Measurements from ENCODE around the gene KCNC3. TPM values are rescaled to one million over a fixed set of nuclear protein-coding genes. Genes with fewer than 3 reads are reported as not detected.
A peak's percentile ranks its signal among the peaks of the same experiment; 100 is the strongest.
"Not testable (repeated sequence)": the region's sequence is repeated elsewhere in the genome, so short reads cannot be mapped to it uniquely, and the experiment has no call there.

Gene KCNC3
- total and polyA plus RNA-seq, 7 experiments from 2014 or later: 1.9 to 11.1 (median 2.4) TPM; not detected in 2

DNA sequence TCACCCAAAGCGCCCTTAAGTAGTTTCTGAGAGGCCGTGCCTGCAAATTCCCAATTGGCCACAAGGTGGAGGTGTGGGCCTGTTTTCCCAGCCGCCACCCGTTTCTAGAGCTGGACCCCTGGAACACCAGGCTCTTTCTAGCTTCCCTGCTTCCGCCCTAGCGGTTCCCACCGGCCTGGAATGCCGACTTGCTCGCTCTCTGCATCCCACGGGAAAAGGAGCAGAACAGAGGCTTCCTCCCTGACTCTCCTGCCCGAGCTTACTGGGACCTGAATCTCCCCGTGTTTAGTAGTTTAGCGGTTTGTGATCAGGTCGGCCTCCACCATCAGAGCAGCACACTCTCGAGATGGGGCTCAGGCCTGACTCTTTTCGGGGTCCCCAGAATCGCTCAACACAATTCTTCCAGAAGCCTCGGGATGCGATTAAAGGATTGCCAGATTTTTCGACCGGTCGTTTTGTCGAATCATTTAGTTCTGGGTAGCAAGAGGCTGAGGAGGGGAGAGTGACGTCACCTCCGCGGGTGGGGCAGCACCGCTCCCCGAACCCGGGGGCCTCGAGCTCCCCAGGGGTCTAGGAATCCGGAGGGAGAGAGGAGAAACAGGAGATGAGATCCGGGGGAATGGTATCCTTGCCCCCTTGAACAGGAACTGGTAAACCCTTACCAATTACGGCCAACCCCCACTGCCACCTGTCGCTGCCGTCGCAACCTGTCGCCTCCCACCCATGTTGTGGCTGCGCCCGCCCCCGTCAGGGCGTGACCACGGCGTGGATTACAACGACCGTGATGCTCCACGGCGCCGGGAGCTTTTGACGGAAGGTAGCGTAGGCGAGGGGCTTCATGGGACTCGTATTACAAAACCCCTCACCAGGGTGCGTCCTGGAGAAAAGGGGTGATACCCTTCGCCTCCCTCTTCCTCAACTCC, 28.3 kb upstream of the KCNC3 start:
- DNase-seq: peak; percentile 71 to 91 (median 85)
- Histone ChIP-seq H3K27ac (ENCODE audit: low read depth, low read length) (peak overlapping the region; percentile 90), H3K4me1 (ENCODE audit: control insufficient read depth in 2 of 2, insufficient read depth in 2 of 2, low read length in 2 of 2) (peaks cover 0 to 16% of the 10 kb centered on the region in 2 donors), H3K4me3 (ENCODE audit: low read length) (peak overlapping the region; percentile 78), H3K36me3 (ENCODE audit: control insufficient read depth in 2 of 3, insufficient read depth in 3 of 3, low read length in 3 of 3) (no peaks in the 10 kb centered on the region), H3K27me3 (ENCODE audit: control insufficient read depth in 2 of 2, insufficient read depth in 2 of 2, low read length in 2 of 2) (no peaks in the 10 kb centered on the region), H3K9me3 (ENCODE audit: control insufficient read depth in 2 of 3, low read length in 3 of 3) (no peaks in the 10 kb centered on the region)
- Mint-ChIP-seq H3K27ac (peak overlapping the region; percentile 83 to 99 (median 96)), H3K27me3 (no peaks in the 10 kb centered on the region), H3K9me3 (peaks cover 0 to 4% (median 0%) of the 10 kb centered on the region in 11 donors), H3K4me1 (peaks cover 15 to 48% (median 42%) of the 10 kb centered on the region in 7 donors), H3K4me3 (peak overlapping the region; percentile 88 to 95 (median 92)), H3K36me3 (peaks cover 0 to 8% (median 0%) of the 10 kb centered on the region in 5 donors)
- ChIA-PET CTCF (interaction anchor here (0.6 to 2.3 kb wide), 23 partner anchors 9 to 565 kb away, joined by 3 to 13 read pairs (median 4); partner anchors contain the start of gene JOSD2), POLR2A (interaction anchor here (0.6 to 3.2 kb wide), 17 partner anchors 10 to 448 kb away, joined by 3 to 19 read pairs (median 3); partner anchors contain the start of genes JOSD2, KCNC3, NR1H2 and POLD1)
- peak; percentile 89 for ATAC-seq
- intact Hi-C loops (cut with micrococcal nuclease): loop anchor here (1.0 kb wide), 15 partner anchors 11 to 751 kb away; partner anchors contain the start of genes EMC10 (in 2 of the 2), GARIN5A (in 2 of the 2), JOSD2 (in 2 of the 2) and NR1H2 (in 2 of the 2)

DNA sequence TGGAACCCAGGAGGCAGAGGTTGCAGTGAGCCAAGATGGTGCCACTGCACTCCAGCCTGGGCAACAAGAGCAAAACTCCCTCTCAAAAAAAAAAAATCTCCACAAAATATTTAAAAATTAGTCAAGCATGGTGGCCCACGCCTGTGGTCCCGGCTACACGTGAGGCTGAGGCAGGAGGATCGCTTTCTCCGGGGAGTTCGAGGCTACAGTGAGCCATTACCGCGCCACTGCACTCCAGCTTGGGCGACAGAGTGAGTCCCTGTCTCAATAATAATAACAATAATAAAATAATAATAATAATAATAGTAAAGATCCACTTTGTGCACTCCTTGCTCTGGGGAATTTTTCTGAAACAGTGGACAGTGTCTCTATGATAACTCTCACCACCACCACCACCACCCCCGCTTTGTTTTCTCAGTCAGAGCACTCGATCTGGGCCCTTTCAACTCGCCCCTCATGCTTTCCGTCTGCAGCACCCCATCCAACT, 27.6 kb upstream of the KCNC3 start:
- peaks cover 14 to 41% (median 35%) of the 10 kb centered on the region in 7 donors for H3K4me1 Mint-ChIP-seq
- no peaks in the 10 kb centered on the region for H3K27me3 Mint-ChIP-seq
- Histone ChIP-seq H3K27me3 (ENCODE audit: control insufficient read depth in 2 of 2, insufficient read depth in 2 of 2, low read length in 2 of 2) (no peaks in the 10 kb centered on the region), H3K36me3 (ENCODE audit: control insufficient read depth in 2 of 3, insufficient read depth in 3 of 3, low read length in 3 of 3) (no peaks in the 10 kb centered on the region), H3K9me3 (ENCODE audit: control insufficient read depth in 2 of 3, low read length in 3 of 3) (no peaks in the 10 kb centered on the region), H3K27ac (ENCODE audit: low read depth, low read length) (peak overlapping the region; percentile 90), H3K4me1 (ENCODE audit: control insufficient read depth in 2 of 2, insufficient read depth in 2 of 2, low read length in 2 of 2) (peaks cover 0 to 16% of the 10 kb centered on the region in 2 donors), H3K4me3 (ENCODE audit: low read length) (peak overlapping the region; percentile 78)
- DNase-seq (no peak), ATAC-seq (no peak)
- H3K4me3 Mint-ChIP-seq: peak overlapping the region; percentile 88 to 95 (median 92)
- H3K27ac Mint-ChIP-seq: peak overlapping the region in 8 of 9 donors; percentile 83 to 99 (median 97)
- intact Hi-C loops (cut with micrococcal nuclease): loop anchor here (1.0 kb wide), 14 partner anchors 12 to 448 kb away; partner anchors contain the start of genes EMC10 (in 2 of the 2), GARIN5A (in 2 of the 2), JOSD2 (in 2 of the 2) and NR1H2 (in 2 of the 2)
- POLR2A ChIA-PET: interaction anchor here (0.6 to 3.2 kb wide), 10 partner anchors 12 to 448 kb away, joined by 3 to 19 read pairs (median 5); partner anchors contain the start of gene NR1H2
- H3K9me3 Mint-ChIP-seq: peaks cover 0 to 4% (median 0%) of the 10 kb centered on the region in 11 donors
- CTCF ChIA-PET: interaction anchor here (0.6 to 2.3 kb wide), 16 partner anchors 8 to 565 kb away, joined by 3 to 13 read pairs (median 4); partner anchors contain the start of gene JOSD2
- H3K36me3 Mint-ChIP-seq: peaks cover 0 to 8% (median 0%) of the 10 kb centered on the region in 5 donors

DNA sequence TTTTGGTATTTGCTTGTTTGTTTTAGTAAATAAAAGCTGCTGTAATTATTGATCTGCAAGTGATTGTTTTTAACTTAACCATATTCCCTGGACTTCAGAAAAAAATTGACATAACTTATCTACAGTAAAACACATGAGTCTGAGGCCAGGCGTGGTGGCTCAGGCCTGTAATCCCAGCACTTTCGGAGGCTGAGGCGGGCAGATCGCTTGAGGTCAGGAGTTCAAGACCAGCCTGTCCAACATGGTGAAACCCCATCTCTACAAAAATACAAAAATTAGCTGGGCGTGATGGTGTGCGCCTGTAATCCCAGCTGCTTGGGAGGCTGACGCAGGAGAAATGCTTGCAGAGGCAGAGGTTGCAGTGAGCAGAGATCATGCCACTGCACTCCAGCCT, 24.3 kb upstream of the KCNC3 start:
- H3K27ac ChIP-seq (ENCODE audit: low read depth, low read length); H3K36me3 ChIP-seq (ENCODE audit: control insufficient read depth in 2 of 3, insufficient read depth in 3 of 3, low read length in 3 of 3); H3K27me3 Mint-ChIP-seq; H3K4me3 ChIP-seq (ENCODE audit: low read length); H3K4me1 ChIP-seq (ENCODE audit: control insufficient read depth in 2 of 2, insufficient read depth in 2 of 2, low read length in 2 of 2); intact Hi-C loops (cut with micrococcal nuclease); H3K4me3 Mint-ChIP-seq; H3K27me3 ChIP-seq (ENCODE audit: control insufficient read depth in 2 of 2, insufficient read depth in 2 of 2, low read length in 2 of 2); H3K9me3 Mint-ChIP-seq; H3K9me3 ChIP-seq (ENCODE audit: control insufficient read depth in 2 of 3, low read length in 3 of 3); H3K27ac Mint-ChIP-seq; ATAC-seq; H3K36me3 Mint-ChIP-seq; DNase-seq: not testable (repeated sequence)
- CTCF ChIA-PET: interaction anchor here (0.7 to 1.1 kb wide), 2 partner anchors 430 to 442 kb away, joined by 5 to 7 read pairs; no protein-coding TSS in a partner anchor
- POLR2A ChIA-PET: interaction anchor here (0.7 to 1.1 kb wide), 2 partner anchors 9 to 31 kb away, joined by 3 to 4 read pairs; partner anchors contain the start of gene POLD1
- peaks cover 0 to 13% (median 6%) of the 10 kb centered on the region in 7 donors for H3K4me1 Mint-ChIP-seq

DNA sequence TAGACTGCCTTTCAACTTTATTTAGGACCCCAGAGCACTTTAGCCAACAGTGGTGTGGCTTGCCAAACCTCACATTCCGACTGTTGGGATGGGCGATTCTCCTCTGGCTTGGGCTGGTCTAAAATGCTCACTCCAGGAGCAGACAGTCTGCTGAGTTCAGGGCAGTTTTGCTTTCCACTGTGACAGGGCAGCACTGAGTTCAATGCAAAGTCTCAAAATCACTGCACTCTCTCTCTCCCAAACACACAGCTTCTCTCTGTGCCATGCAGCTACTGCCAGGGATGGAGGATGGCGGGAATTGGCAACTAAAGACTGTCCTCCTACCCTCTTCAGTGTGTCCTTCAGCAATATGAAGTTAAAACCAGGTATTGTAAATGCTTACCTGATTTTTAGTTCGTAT, 23.1 kb upstream of the KCNC3 start:
- H3K9me3 ChIP-seq (ENCODE audit: control insufficient read depth in 2 of 3, low read length in 3 of 3): no peaks in the 10 kb centered on the region
- Mint-ChIP-seq H3K36me3 (no peaks in the 10 kb centered on the region), H3K4me1 (peaks cover 0 to 13% (median 8%) of the 10 kb centered on the region in 7 donors), H3K9me3 (peaks cover 0 to 1% (median 0%) of the 10 kb centered on the region in 11 donors), H3K27ac (no peak overlapping the region), H3K27me3 (no peaks in the 10 kb centered on the region), H3K4me3 (no peak overlapping the region)
- no peaks in the 10 kb centered on the region for H3K36me3 ChIP-seq (ENCODE audit: control insufficient read depth in 2 of 3, insufficient read depth in 3 of 3, low read length in 3 of 3)
- CTCF ChIA-PET: interaction anchor here (1.1 kb wide), 1 partner anchor 431 kb away, joined by 7 read pairs; no protein-coding TSS in a partner anchor
- DNase-seq (no peak), ATAC-seq (no peak)
- intact Hi-C loops (cut with micrococcal nuclease): no loop called here
- H3K4me3 ChIP-seq (ENCODE audit: low read length): no peak overlapping the region
- POLR2A ChIA-PET: no interaction called here
- no peak overlapping the region for H3K27ac ChIP-seq (ENCODE audit: low read depth, low read length)
- no peaks in the 10 kb centered on the region for H3K27me3 ChIP-seq (ENCODE audit: control insufficient read depth in 2 of 2, insufficient read depth in 2 of 2, low read length in 2 of 2)
- H3K4me1 ChIP-seq (ENCODE audit: control insufficient read depth in 2 of 2, insufficient read depth in 2 of 2, low read length in 2 of 2): no peaks in the 10 kb centered on the region

DNA sequence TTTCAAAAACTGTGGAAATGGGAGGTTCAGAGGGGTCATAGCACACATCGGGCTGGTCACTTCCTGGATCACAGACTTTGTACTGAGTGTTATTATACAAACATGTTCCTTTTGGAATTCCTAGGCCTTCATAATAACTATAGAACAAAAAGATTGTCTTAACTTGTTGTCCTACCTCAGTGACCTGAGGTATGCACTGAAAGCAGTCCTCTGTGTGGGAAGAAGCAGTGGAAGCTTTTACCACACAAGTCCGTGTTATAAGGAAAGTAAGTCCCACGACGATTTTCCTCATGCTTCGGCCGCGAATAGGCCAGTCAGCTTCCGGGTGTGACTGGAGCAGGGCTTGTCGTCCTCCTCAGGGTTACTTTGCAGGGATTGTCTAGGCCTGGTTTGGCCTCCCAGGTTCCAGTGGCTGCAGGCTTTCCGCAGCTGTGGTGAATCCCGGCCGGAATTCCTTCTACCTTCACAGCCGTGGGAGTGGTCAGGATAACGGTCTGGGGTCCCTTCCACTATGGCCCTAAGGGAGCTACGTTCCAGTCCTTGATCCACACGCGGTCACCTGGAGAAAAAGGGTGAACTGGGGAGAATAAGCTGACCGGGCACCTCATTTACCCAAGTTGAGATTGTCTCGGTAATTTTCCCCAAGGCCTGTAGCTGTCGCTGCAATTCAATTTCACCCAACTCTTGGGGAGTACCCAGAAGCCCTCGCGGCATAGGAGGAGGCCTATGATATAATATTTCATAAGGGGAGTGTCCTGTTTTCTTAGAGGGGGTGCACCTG, 20.3 kb upstream of the KCNC3 start:
- ChIA-PET POLR2A (no interaction called here), CTCF (no interaction called here)
- DNase-seq (no peak), ATAC-seq (no peak)
- Histone ChIP-seq H3K36me3 (ENCODE audit: control insufficient read depth in 2 of 3, insufficient read depth in 3 of 3, low read length in 3 of 3) (no peaks in the 10 kb centered on the region), H3K4me3 (ENCODE audit: low read length) (no peak overlapping the region), H3K9me3 (ENCODE audit: control insufficient read depth in 2 of 3, low read length in 3 of 3) (peaks cover 0 to 5% (median 0%) of the 10 kb centered on the region in 3 experiments), H3K27me3 (ENCODE audit: control insufficient read depth in 2 of 2, insufficient read depth in 2 of 2, low read length in 2 of 2) (no peaks in the 10 kb centered on the region), H3K4me1 (ENCODE audit: control insufficient read depth in 2 of 2, insufficient read depth in 2 of 2, low read length in 2 of 2) (no peaks in the 10 kb centered on the region), H3K27ac (ENCODE audit: low read depth, low read length) (no peak overlapping the region)
- Mint-ChIP-seq H3K4me3 (no peak overlapping the region), H3K36me3 (peaks cover 0 to 10% (median 0%) of the 10 kb centered on the region in 5 donors), H3K27ac (no peak overlapping the region), H3K4me1 (peaks cover 0 to 22% (median 9%) of the 10 kb centered on the region in 7 donors), H3K9me3 (peaks cover 0 to 11% (median 5%) of the 10 kb centered on the region in 11 donors), H3K27me3 (no peaks in the 10 kb centered on the region)
- intact Hi-C loops (cut with micrococcal nuclease): no loop called here
